Purkinje cell (primary cell): ENCODE results near the gene INTS6L. TPM values are rescaled to one million over a fixed set of nuclear protein-coding genes. Genes with fewer than 3 reads are reported as not detected.

Experiments
- polyA plus RNA-seq: library from polyadenylated mRNA; unstranded; fragments of >200 nt; fragmentation: Nextera tagmentation; gene quantifications from 2 replicates; pipeline ENCODE4 v1.2.1, GENCODE V29; 2014

The INTS6L gene
- polyA plus RNA-seq, result 4.0 and 8.4 TPM in 2 replicates

GRCh38 chrX:135520553-135521404 is at the start of gene INTS6L:
TSS of gene INTS6L (plus strand) at chrX:135520660. CDS start at chrX:135520993, 333 bp downstream.

Other genes with a start within 250 kb of the INTS6L start
- gene ETDC, start 211.2 kb upstream of the INTS6L start, polyA plus RNA-seq, result not detected in 2 replicates
- 1.5 and 3.4 TPM in 2 replicates for gene ZNF75D, start 176.6 kb upstream of the INTS6L start, polyA plus RNA-seq
- 4.0 and 4.7 TPM in 2 replicates for gene ZNF449, start 175.9 kb upstream of the INTS6L start, polyA plus RNA-seq
- gene SMIM10L2A, start 98.7 kb upstream of the INTS6L start, polyA plus RNA-seq, result 0.73 and 1.5 TPM in 2 replicates
- gene CT45A1, start 193.0 kb downstream of the INTS6L start, polyA plus RNA-seq, result not detected in 2 replicates
- not detected in 2 replicates for gene CT45A3, start 247.5 kb downstream of the INTS6L start, polyA plus RNA-seq